Aorta (tissue), 5 donors: Measurements from ENCODE around the gene BMPER. TPM values are rescaled to one million over a fixed set of nuclear protein-coding genes. Genes with fewer than 3 reads are reported as not detected.

Source experiments
- ATAC-seq: fragments of 200-7000 bp; cut with Tn5 transposase; one replicate; pipeline ENCODE4 v1.9.1; 2022; ENCODE audit warnings: moderate library complexity; ENCODE audit not compliant: low FRiP score
- DNase-seq, 2 donors: peaks; one replicate each; pipeline ENCODE4 v3.0.0-alpha.2; 2020
- H3K27ac ChIP-seq, 2 donors: one replicate each; pipeline ENCODE4 v1.5.1; 2013; ENCODE audit warnings: low read length in 2 of 2, mild to moderate bottlenecking in 2 of 2, moderate library complexity in 2 of 2, control low read depth in 1 of 2, inconsistent platforms in 1 of 2, low read depth in 1 of 2
- H3K27me3 ChIP-seq, 2 donors: one replicate each; pipeline ENCODE4 v1.6.1; 2013; ENCODE audit warnings: control low read depth in 1 of 2, low read length in 1 of 2, mild to moderate bottlenecking in 1 of 2, moderate library complexity in 1 of 2; ENCODE audit not compliant: insufficient read depth in 2 of 2, control insufficient read depth in 1 of 2
- H3K36me3 ChIP-seq, 2 donors: one replicate each; pipeline ENCODE4 v1.6.1; 2013; ENCODE audit warnings: control low read depth in 1 of 2, low read length in 1 of 2, mild to moderate bottlenecking in 1 of 2; ENCODE audit not compliant: insufficient read depth in 2 of 2, control insufficient read depth in 1 of 2
- H3K4me1 ChIP-seq, 2 donors: one replicate each; pipeline ENCODE4 v1.6.1; 2013; ENCODE audit warnings: low read length in 2 of 2, control low read depth in 1 of 2, mild to moderate bottlenecking in 1 of 2, moderate library complexity in 1 of 2; ENCODE audit not compliant: insufficient read depth in 2 of 2, control insufficient read depth in 1 of 2
- H3K4me3 ChIP-seq, 2 donors: one replicate each; pipeline ENCODE4 v1.5.1; 2013; ENCODE audit warnings: low read length in 2 of 2, control low read depth in 1 of 2, mild to moderate bottlenecking in 1 of 2
- H3K9me3 ChIP-seq: one replicate; pipeline ENCODE4 v1.6.1; 2013; ENCODE audit warnings: mild to moderate bottlenecking, low read length; ENCODE audit not compliant: control insufficient read depth
- WGBS, 2 donors: extraction: QIAGEN DNeasy Blood & Tissue Kit; methylation state at CpG; one replicate each; pipeline ENCODE4 v1.1.7; 2013; 5-methylcytosine and 5-hydroxymethylcytosine counted together
- intact Hi-C, 2 donors: fragments of 100-400 bp; cut with DNase I; formaldehyde crosslinking; loops; one replicate each; pipeline versions ENCODE4 v1.14.2 to v1.15.0; 2022
- polyA plus RNA-seq, 2 donors: library from polyadenylated mRNA; stranded (reverse); fragments of 200-250 nt; gene quantifications; one replicate each; pipeline ENCODE4 v1.2.3, GENCODE V29; 2013
- total RNA-seq, 2 donors: library from RNA; stranded (reverse); fragmentation: NEBNext Ultra II Directional; extraction: Animal tissue kit (Norgen Biotek cat#: 25700); gene quantifications; one replicate each; pipeline ENCODE4 v1.2.1, GENCODE V29; 2021
- donor health status: healthy with polysubstance abuse.
- donor health status: Bipolar disorder and iron deficiency.
- donor health status: DM: no; HTN: no; CAD: no.
- donor health status: DM: no; HTN: no; CAD: no.
- donor health status: DM: yes; HTN: yes; CAD: no.

BMPER gene
- total and polyA plus RNA-seq, 4 donors, result 0.88 to 14.0 (median 1.7) TPM

- intact Hi-C loops, result no loop called here
- H3K4me1 ChIP-seq, result no peaks in the 10 kb centered on the region
- no peak for DNase-seq
- H3K4me3 ChIP-seq, result no peak overlapping the region
- whole genome bisulfite sequencing, 2 donors, result 60 to 62% methylated on average over 3 of the region's 3 CpGs
- no peaks in the 10 kb centered on the region for H3K9me3 ChIP-seq
- H3K36me3 ChIP-seq, result no peaks in the 10 kb centered on the region
- no peak overlapping the region for H3K27ac ChIP-seq
- no peak for ATAC-seq
- H3K27me3 ChIP-seq, result no peaks in the 10 kb centered on the region
These were observed 21.2 kb downstream of the BMPER start for GRCh38 chr7:33926535-33926934.

GRCh38 chr7:33928986-33929385, 23.6 kb downstream of the BMPER start:
- no peak overlapping the region for H3K4me3 ChIP-seq
- H3K27ac ChIP-seq, result no peak overlapping the region
- intact Hi-C loops, result no loop called here
- no peaks in the 10 kb centered on the region for H3K4me1 ChIP-seq
- H3K36me3 ChIP-seq, result no peaks in the 10 kb centered on the region
- DNase-seq (no peak), ATAC-seq (no peak)
- no peaks in the 10 kb centered on the region for H3K9me3 ChIP-seq
- no peaks in the 10 kb centered on the region for H3K27me3 ChIP-seq
- WGBS, 2 donors, result 87 to 88% methylated on average over 7 of the region's 7 CpGs

GRCh38 chr7:33932221-33932620, 26.9 kb downstream of the BMPER start:
- 46 to 48% methylated on average over 5 of the region's 5 CpGs for WGBS, 2 donors
- DNase-seq, result no peak
- H3K27ac ChIP-seq, result no peak overlapping the region
- intact Hi-C loops, result loop anchor here (2.0 to 10.0 kb wide), 3 partner anchors 173 to 690 kb away; no protein-coding TSS in a partner anchor
- ATAC-seq, result no peak
- peak overlapping the region in 1 of 2 donors; percentile 41 for H3K4me3 ChIP-seq
- no peaks in the 10 kb centered on the region for H3K9me3 ChIP-seq
- peaks cover 0 to 2% of the 10 kb centered on the region in 2 donors for H3K4me1 ChIP-seq
- H3K36me3 ChIP-seq, result no peaks in the 10 kb centered on the region
- H3K27me3 ChIP-seq, result no peaks in the 10 kb centered on the region

- Histone ChIP-seq H3K4me3 (peak overlapping the region in 1 of 2 donors; percentile 41), H3K36me3 (no peaks in the 10 kb centered on the region), H3K27me3 (no peaks in the 10 kb centered on the region), H3K4me1 (peaks cover 0 to 4% of the 10 kb centered on the region in 2 donors), H3K9me3 (no peaks in the 10 kb centered on the region), H3K27ac (no peak overlapping the region)
- peak; percentile 86 to 92 for DNase-seq
- 11 to 12% methylated on average over 15 of the region's 15 CpGs for WGBS, 2 donors
- intact Hi-C loops, result loop anchor here (2.0 to 10.0 kb wide), 3 partner anchors 174 to 691 kb away; no protein-coding TSS in a partner anchor
- peak; percentile 92 for ATAC-seq
These were observed 27.6 kb downstream of the BMPER start for GRCh38 chr7:33932832-33933468.

- Histone ChIP-seq H3K36me3 (no peaks in the 10 kb centered on the region), H3K4me3 (no peak overlapping the region), H3K27me3 (no peaks in the 10 kb centered on the region), H3K9me3 (no peaks in the 10 kb centered on the region), H3K4me1 (peaks cover 0 to 4% of the 10 kb centered on the region in 2 donors), H3K27ac (no peak overlapping the region)
- ATAC-seq, result no peak
- no peak for DNase-seq
- WGBS, 2 donors, result 81 to 87% methylated on average over 4 of the region's 4 CpGs
- intact Hi-C loops, result loop anchor here (2.0 to 10.0 kb wide), 3 partner anchors 175 to 691 kb away; no protein-coding TSS in a partner anchor
These were observed 28.4 kb downstream of the BMPER start for GRCh38 chr7:33933611-33934281.

- no peak for ATAC-seq
These were observed 29.1 kb downstream of the BMPER start for GRCh38 chr7:33934391-33934790.

GRCh38 chr7:33936503-33936902, 31.2 kb downstream of the BMPER start:
- no peak overlapping the region for H3K4me3 ChIP-seq
- DNase-seq, result no peak
- no peak for ATAC-seq
- no peak overlapping the region for H3K27ac ChIP-seq
- H3K9me3 ChIP-seq, result no peaks in the 10 kb centered on the region
- no peaks in the 10 kb centered on the region for H3K36me3 ChIP-seq
- H3K4me1 ChIP-seq, result peaks cover 0 to 4% of the 10 kb centered on the region in 2 donors
- no peaks in the 10 kb centered on the region for H3K27me3 ChIP-seq
- intact Hi-C loops, result loop anchor here in 1 of 2 donors (10.0 kb wide), 1 partner anchor 182 kb away; no protein-coding TSS in a partner anchor
- WGBS, 2 donors, result 35 to 37% methylated on average over 5 of the region's 5 CpGs

More at GRCh38 chr7:33934391-33934790, 29.1 kb downstream of the BMPER start:
- Histone ChIP-seq H3K36me3 (no peaks in the 10 kb centered on the region), H3K27me3 (no peaks in the 10 kb centered on the region), H3K4me1 (peaks cover 0 to 4% of the 10 kb centered on the region in 2 donors), H3K4me3 (no peak overlapping the region), H3K9me3 (no peaks in the 10 kb centered on the region), H3K27ac (no peak overlapping the region)
- 95 to 98% methylated on average over 2 of the region's 2 CpGs for WGBS, 2 donors
- intact Hi-C loops, result loop anchor here (5.0 to 10.0 kb wide), 2 partner anchors 180 to 692 kb away; no protein-coding TSS in a partner anchor
- no peak for DNase-seq

- 96 to 98% methylated on average over 5 of the region's 5 CpGs for WGBS, 2 donors
- no peak overlapping the region for H3K27ac ChIP-seq
These were observed 32.5 kb downstream of the BMPER start for GRCh38 chr7:33937871-33938270.

More at GRCh38 chr7:33937871-33938270, 32.5 kb downstream of the BMPER start:
- no peaks in the 10 kb centered on the region for H3K27me3 ChIP-seq
- no peak overlapping the region for H3K4me3 ChIP-seq
- H3K4me1 ChIP-seq, result peaks cover 0 to 4% of the 10 kb centered on the region in 2 donors
- no peak for ATAC-seq
- H3K9me3 ChIP-seq, result no peaks in the 10 kb centered on the region
- DNase-seq, result no peak
- intact Hi-C loops, result loop anchor here in 1 of 2 donors (10.0 kb wide), 1 partner anchor 183 kb away; no protein-coding TSS in a partner anchor
- H3K36me3 ChIP-seq, result no peaks in the 10 kb centered on the region
